Measurements from ENCODE around the gene SERPINA6.

DNA sequence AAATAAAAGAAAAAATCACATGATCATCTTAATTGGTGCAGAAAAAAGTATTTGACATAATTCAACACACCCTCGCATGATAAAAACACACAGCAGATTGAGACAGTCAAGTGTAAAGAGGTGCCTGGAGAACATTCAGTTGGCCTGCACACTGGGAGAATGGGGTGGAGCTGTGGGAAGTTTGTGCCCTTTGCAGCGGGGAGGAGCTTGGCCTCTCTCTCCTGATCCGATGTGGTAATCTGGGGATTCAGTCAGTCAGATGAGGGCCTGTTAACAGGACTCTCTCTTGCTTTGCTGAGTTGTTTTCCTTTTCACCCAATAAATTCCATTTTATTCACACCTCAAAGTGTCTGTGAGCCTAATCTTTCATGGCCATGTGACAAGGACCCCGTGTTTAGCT lies 5.9 kb downstream of the SERPINA6 start:
- TF ChIP-seq TAF1 (IDR thresholded peaks at IDR 0.05; ENCODE audit: borderline replicate concordance, insufficient read depth, low read length) (no peak), POLR2AphosphoS5 (IDR thresholded peaks at IDR 0.05; ENCODE audit: low read depth, low read length) (no peak)

Measured in PFSK-1 (cell line).